Gastroesophageal sphincter (tissue), 3 donors: ENCODE results near the gene TMEM171.

Experiments used
- EP300 ChIP-seq: sonication (generic); formaldehyde crosslinking; IDR thresholded peaks from one replicate; pipeline ENCODE4 v1.6.1; 2017; ENCODE audit warnings: antibody characterized with exemption, mild to moderate bottlenecking
- TF ChIP-seq, protein P1 (sequence below), 4 experiments: fragments of 200-600 bp in 2 of 4; fragments of 450-650 bp in 2 of 4; sonication (generic) in 1 of 4; IDR thresholded peaks; one replicate each; pipeline ENCODE4 v1.5.1; 2017 to 2019; ENCODE audit warnings: antibody characterized with exemption in 4 of 4, mild to moderate bottlenecking in 2 of 4, moderate library complexity in 2 of 4

GRCh38 chr5:73093943-73094342, 26.4 kb upstream of the TMEM171 start:
- no peak for TF ChIP-seq EP300
- TF ChIP-seq, protein P1, sequence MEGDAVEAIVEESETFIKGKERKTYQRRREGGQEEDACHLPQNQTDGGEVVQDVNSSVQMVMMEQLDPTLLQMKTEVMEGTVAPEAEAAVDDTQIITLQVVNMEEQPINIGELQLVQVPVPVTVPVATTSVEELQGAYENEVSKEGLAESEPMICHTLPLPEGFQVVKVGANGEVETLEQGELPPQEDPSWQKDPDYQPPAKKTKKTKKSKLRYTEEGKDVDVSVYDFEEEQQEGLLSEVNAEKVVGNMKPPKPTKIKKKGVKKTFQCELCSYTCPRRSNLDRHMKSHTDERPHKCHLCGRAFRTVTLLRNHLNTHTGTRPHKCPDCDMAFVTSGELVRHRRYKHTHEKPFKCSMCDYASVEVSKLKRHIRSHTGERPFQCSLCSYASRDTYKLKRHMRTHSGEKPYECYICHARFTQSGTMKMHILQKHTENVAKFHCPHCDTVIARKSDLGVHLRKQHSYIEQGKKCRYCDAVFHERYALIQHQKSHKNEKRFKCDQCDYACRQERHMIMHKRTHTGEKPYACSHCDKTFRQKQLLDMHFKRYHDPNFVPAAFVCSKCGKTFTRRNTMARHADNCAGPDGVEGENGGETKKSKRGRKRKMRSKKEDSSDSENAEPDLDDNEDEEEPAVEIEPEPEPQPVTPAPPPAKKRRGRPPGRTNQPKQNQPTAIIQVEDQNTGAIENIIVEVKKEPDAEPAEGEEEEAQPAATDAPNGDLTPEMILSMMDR (IDR thresholded peaks at IDR 0.05): no peak
